Prostate gland (tissue), 2 donors: ENCODE data around the gene MET.

Experiments
- CTCF ChIP-seq, 4 experiments: fragments of 200-600 bp in 2 of 4; fragments of 450-650 bp in 2 of 4; sonication (generic) in 2 of 4; IDR thresholded peaks; 1 replicate in 3 of 4; 2 replicates in 1 of 4; pipeline ENCODE4 v1.5.1; 2016 to 2019; ENCODE audit warnings: antibody characterized with exemption in 4 of 4, mild to moderate bottlenecking in 2 of 4, moderate library complexity in 2 of 4
- POLR2A ChIP-seq: fragments of 450-650 bp; IDR thresholded peaks from one replicate; pipeline ENCODE4 v1.6.1; 2016; ENCODE audit warnings: antibody characterized with exemption, mild to moderate bottlenecking
- POLR2AphosphoS5 ChIP-seq: sonication (generic); formaldehyde crosslinking; IDR thresholded peaks from one replicate; pipeline ENCODE4 v1.6.1; 2017; ENCODE audit warnings: antibody characterized with exemption

GRCh38 chr7:116674508-116675173 lies 2.6 kb downstream of the MET start:
- TF ChIP-seq CTCF (IDR thresholded peaks at IDR 0.05) (no peak), POLR2A (no peak), POLR2AphosphoS5 (no peak)
